ENCODE results near the gene TNK2. TPM values are rescaled to one million over a fixed set of nuclear protein-coding genes. Genes with fewer than 3 reads are reported as not detected.

TNK2 gene
- total RNA-seq, 1 experiment from 2014 or later, result 55.1 TPM

DNA sequence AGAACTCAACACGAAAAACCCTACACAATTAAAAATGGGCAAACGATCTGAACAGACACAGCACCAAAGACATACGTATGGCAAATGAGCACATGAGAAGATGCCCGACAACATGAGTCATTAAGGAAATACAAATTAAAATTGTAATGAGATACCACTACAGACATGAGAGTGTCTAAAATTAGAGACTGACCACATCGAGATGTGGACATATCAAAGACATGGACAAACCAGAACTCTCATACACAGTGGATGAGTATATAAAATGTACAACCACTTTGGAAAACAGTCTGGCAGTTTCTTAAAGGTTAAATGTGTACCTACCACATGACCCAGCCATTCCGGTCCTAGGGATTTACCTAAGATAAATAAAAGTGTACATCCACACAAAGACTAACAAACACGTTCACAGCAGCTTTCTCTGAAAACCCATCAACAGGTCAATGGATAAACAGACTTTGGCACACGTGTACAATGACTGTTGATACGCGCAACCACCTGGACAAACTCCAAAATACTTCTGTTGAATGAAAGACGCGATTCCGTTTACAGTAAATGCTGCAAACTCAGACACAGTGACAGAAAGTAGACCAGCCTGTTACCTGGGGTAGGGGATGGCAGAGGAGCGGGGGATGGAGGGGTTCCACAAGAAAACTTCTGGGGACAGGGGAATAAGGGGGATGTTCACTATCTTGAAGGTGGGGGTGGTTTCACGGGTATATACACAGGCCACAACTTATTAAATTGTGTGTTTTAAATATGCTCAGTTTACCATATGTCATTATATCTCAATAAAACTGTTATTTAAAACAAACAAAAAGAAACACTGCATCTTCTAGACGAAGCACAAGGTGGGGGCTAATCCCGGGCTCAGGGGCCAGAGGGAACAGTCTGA is 2.1 kb downstream of the TNK2 start (continued):
- TF ChIP-seq EZH2phosphoT487 (IDR thresholded peaks at IDR 0.05; ENCODE audit: borderline replicate concordance), result no peak

DNA sequence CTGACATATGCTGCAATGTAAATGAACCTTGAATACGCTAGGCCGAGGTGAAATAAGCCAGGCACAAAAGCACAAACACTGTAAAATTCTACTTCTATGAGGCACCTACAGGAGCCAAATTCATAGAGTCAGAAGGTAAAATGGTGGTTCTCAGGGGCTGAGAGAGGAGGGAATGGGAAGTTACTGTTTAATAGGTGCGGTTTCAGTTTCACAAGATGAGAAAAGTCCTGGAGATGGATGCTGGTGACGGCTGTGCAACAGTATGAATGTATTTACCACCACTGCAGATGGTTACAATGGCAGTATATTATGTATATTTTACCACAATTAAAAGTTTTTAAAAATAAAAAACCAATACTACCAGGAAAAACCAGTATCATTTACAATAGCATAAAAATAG is 4.0 kb downstream of the TNK2 start:
- ChIA-PET POLR2A (no interaction called here), CTCF (interaction anchor here (1.0 to 1.9 kb wide), 2 partner anchors 10 kb away, joined by 5 to 8 read pairs; no protein-coding TSS in a partner anchor), RAD21 (ENCODE audit: low non-redundant PET in 1 of 2, low total read pairs in 2 of 2, uncharacterized antibody in 2 of 2, unreplicated experiment in 2 of 2) (no interaction called here)
- TF ChIP-seq SRF (IDR thresholded peaks at IDR 0.05; ENCODE audit: low read depth) (no peak), EGR1 (IDR thresholded peaks at IDR 0.05; ENCODE audit: low read depth) (no peak), EZH2 (IDR thresholded peaks at IDR 0.05) (no peak), ELF1 (IDR thresholded peaks at IDR 0.05; ENCODE audit: borderline replicate concordance, low read depth) (no peak), POLR2A (IDR thresholded peaks at IDR 0.05; ENCODE audit: borderline replicate concordance, extremely low read depth, insufficient read depth, insufficient read length) (no peak), TCF7L2 (IDR thresholded peaks at IDR 0.05; ENCODE audit: borderline replicate concordance, extremely low read depth, insufficient read depth, insufficient read length) (no peak), EZH2phosphoT487 (IDR thresholded peaks at IDR 0.05; ENCODE audit: borderline replicate concordance) (no peak), SP1 (IDR thresholded peaks at IDR 0.05; ENCODE audit: low read depth) (no peak), CEBPB (IDR thresholded peaks at IDR 0.05; ENCODE audit: low read depth) (no peak), ZFX (IDR thresholded peaks at IDR 0.05) (no peak), ZNF274 (IDR thresholded peaks at IDR 0.05; ENCODE audit: low read depth, low read length) (no peak), JUND (IDR thresholded peaks at IDR 0.05) (no peak)
- TF ChIP-seq, protein P1, sequence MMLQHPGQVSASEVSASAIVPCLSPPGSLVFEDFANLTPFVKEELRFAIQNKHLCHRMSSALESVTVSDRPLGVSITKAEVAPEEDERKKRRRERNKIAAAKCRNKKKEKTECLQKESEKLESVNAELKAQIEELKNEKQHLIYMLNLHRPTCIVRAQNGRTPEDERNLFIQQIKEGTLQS (IDR thresholded peaks at IDR 0.05), result no peak
- TF ChIP-seq, protein P2, sequence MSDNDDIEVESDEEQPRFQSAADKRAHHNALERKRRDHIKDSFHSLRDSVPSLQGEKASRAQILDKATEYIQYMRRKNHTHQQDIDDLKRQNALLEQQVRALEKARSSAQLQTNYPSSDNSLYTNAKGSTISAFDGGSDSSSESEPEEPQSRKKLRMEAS (IDR thresholded peaks at IDR 0.05), result no peak
- TF ChIP-seq, protein P3, sequence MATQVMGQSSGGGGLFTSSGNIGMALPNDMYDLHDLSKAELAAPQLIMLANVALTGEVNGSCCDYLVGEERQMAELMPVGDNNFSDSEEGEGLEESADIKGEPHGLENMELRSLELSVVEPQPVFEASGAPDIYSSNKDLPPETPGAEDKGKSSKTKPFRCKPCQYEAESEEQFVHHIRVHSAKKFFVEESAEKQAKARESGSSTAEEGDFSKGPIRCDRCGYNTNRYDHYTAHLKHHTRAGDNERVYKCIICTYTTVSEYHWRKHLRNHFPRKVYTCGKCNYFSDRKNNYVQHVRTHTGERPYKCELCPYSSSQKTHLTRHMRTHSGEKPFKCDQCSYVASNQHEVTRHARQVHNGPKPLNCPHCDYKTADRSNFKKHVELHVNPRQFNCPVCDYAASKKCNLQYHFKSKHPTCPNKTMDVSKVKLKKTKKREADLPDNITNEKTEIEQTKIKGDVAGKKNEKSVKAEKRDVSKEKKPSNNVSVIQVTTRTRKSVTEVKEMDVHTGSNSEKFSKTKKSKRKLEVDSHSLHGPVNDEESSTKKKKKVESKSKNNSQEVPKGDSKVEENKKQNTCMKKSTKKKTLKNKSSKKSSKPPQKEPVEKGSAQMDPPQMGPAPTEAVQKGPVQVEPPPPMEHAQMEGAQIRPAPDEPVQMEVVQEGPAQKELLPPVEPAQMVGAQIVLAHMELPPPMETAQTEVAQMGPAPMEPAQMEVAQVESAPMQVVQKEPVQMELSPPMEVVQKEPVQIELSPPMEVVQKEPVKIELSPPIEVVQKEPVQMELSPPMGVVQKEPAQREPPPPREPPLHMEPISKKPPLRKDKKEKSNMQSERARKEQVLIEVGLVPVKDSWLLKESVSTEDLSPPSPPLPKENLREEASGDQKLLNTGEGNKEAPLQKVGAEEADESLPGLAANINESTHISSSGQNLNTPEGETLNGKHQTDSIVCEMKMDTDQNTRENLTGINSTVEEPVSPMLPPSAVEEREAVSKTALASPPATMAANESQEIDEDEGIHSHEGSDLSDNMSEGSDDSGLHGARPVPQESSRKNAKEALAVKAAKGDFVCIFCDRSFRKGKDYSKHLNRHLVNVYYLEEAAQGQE (IDR thresholded peaks at IDR 0.05; ENCODE audit: low read depth), result no peak
- TF ChIP-seq, protein P4, sequence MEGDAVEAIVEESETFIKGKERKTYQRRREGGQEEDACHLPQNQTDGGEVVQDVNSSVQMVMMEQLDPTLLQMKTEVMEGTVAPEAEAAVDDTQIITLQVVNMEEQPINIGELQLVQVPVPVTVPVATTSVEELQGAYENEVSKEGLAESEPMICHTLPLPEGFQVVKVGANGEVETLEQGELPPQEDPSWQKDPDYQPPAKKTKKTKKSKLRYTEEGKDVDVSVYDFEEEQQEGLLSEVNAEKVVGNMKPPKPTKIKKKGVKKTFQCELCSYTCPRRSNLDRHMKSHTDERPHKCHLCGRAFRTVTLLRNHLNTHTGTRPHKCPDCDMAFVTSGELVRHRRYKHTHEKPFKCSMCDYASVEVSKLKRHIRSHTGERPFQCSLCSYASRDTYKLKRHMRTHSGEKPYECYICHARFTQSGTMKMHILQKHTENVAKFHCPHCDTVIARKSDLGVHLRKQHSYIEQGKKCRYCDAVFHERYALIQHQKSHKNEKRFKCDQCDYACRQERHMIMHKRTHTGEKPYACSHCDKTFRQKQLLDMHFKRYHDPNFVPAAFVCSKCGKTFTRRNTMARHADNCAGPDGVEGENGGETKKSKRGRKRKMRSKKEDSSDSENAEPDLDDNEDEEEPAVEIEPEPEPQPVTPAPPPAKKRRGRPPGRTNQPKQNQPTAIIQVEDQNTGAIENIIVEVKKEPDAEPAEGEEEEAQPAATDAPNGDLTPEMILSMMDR (IDR thresholded peaks at IDR 0.05 in 2 of 3, conservative IDR thresholded peaks at IDR 0.05 in 1 of 3; ENCODE audit: borderline replicate concordance in 1 of 3, insufficient read depth in 1 of 3, low read depth in 2 of 3, low read length in 2 of 3), result no peak
- TF ChIP-seq, protein P5, sequence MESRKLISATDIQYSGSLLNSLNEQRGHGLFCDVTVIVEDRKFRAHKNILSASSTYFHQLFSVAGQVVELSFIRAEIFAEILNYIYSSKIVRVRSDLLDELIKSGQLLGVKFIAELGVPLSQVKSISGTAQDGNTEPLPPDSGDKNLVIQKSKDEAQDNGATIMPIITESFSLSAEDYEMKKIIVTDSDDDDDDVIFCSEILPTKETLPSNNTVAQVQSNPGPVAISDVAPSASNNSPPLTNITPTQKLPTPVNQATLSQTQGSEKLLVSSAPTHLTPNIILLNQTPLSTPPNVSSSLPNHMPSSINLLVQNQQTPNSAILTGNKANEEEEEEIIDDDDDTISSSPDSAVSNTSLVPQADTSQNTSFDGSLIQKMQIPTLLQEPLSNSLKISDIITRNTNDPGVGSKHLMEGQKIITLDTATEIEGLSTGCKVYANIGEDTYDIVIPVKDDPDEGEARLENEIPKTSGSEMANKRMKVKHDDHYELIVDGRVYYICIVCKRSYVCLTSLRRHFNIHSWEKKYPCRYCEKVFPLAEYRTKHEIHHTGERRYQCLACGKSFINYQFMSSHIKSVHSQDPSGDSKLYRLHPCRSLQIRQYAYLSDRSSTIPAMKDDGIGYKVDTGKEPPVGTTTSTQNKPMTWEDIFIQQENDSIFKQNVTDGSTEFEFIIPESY (IDR thresholded peaks at IDR 0.05; ENCODE audit: extremely low read depth, insufficient replicate concordance, low read length), result no peak
- no peak for DNase-seq (ENCODE audit: low read depth, low spot score)
- Histone ChIP-seq H3K4me1 (ENCODE audit: control insufficient read depth in 1 of 2, insufficient read depth in 2 of 2, low read length in 2 of 2) (peaks cover 32 to 52% of the 10 kb centered on the region in 2 experiments), H3K9me2 (ENCODE audit: insufficient read depth) (no peaks in the 10 kb centered on the region), H3K4me2 (ENCODE audit: low read length) (no peak overlapping the region; the same call in 1 of the 2 replicates), H4K20me1 (ENCODE audit: insufficient read depth) (no peaks in the 10 kb centered on the region), H3K27me3 (ENCODE audit: insufficient read depth, low read length) (no peaks in the 10 kb centered on the region), H3K9ac (ENCODE audit: low read length) (no peak overlapping the region), H3K79me2 (ENCODE audit: insufficient read depth, low read length) (peaks cover 55% of the 10 kb centered on the region), H2AFZ (ENCODE audit: low read depth, low read length, poor library complexity, severe bottlenecking) (no peak overlapping the region), H3K4me3 (replicated peaks in 1 of 2; ENCODE audit: low read depth in 1 of 2, low read length in 2 of 2) (no peak overlapping the region), H3K36me3 (ENCODE audit: control insufficient read depth in 1 of 2, insufficient read depth in 2 of 2, low read length in 2 of 2) (no peaks in the 10 kb centered on the region; a peak in 1 of 4 replicates), H3K27ac (ENCODE audit: low read depth, low read length) (no peak overlapping the region), H3K9me3 (ENCODE audit: control insufficient read depth in 1 of 2, insufficient read depth in 1 of 2, low read depth in 1 of 2, low read length in 2 of 2) (no peaks in the 10 kb centered on the region)
- intact Hi-C loops (cut with micrococcal nuclease), result no loop called here
- BruUV-seq (replicated peaks), result no TSS peak
- ATAC-seq, result no peak

All from HCT116 (cell line).